ENCODE results near the gene USP44. TPM values are rescaled to one million over a fixed set of nuclear protein-coding genes. Genes with fewer than 3 reads are reported as not detected.

Gene USP44
- 0.49 TPM for total RNA-seq

- intact Hi-C loops (cut with DNase I): no loop called here
- no peaks in the 10 kb centered on the region for H3K27me3 ChIP-seq
- DNase-seq (ENCODE audit: extremely low spot score in 2 of 2): no peak
- H3K36me3 ChIP-seq: no peaks in the 10 kb centered on the region
- H3K4me3 ChIP-seq: no peak within 1 kb of the TSS
- H3K4me1 ChIP-seq: no peaks in the 10 kb centered on the region
- H3K27ac ChIP-seq: no peak within 1 kb of the TSS
- TF ChIP-seq POLR2A (IDR thresholded peaks at IDR 0.05) (no peak), CTCF (IDR thresholded peaks at IDR 0.05) (no peak), POLR2AphosphoS5 (IDR thresholded peaks at IDR 0.05; ENCODE audit: insufficient read depth in 1 of 2, low read depth in 1 of 2) (no peak)
- no peaks in the 10 kb centered on the region for H3K9me3 ChIP-seq
These were observed at the start of gene USP44 for GRCh38 chr12:95551305-95551704. Gene USP44 (minus strand): TSS chr12:95551476. CDS start chr12:95534256, 17,220 bp downstream.

- Histone ChIP-seq H3K9me3 (no peaks in the 10 kb centered on the region), H3K4me1 (no peaks in the 10 kb centered on the region), H3K27ac (no peak overlapping the region), H3K4me3 (no peak overlapping the region), H3K27me3 (no peaks in the 10 kb centered on the region), H3K36me3 (no peaks in the 10 kb centered on the region)
- intact Hi-C loops (cut with DNase I): no loop called here
- DNase-seq (ENCODE audit: extremely low spot score in 2 of 2): no peak
- no peak for TF ChIP-seq CTCF (IDR thresholded peaks at IDR 0.05)
- TF ChIP-seq POLR2AphosphoS5 (IDR thresholded peaks at IDR 0.05; ENCODE audit: insufficient read depth in 1 of 2, low read depth in 1 of 2): no peak
- no peak for TF ChIP-seq POLR2A (IDR thresholded peaks at IDR 0.05)
These were observed 49.3 kb upstream of the USP44 start for GRCh38 chr12:95600567-95600966.

- Histone ChIP-seq H3K9me3 (no peaks in the 10 kb centered on the region), H3K27ac (no peak overlapping the region), H3K4me3 (no peak overlapping the region), H3K4me1 (no peaks in the 10 kb centered on the region), H3K36me3 (no peaks in the 10 kb centered on the region), H3K27me3 (no peaks in the 10 kb centered on the region)
- no peak for DNase-seq (ENCODE audit: extremely low spot score in 2 of 2)
- no peak for TF ChIP-seq CTCF (IDR thresholded peaks at IDR 0.05)
- no peak for TF ChIP-seq POLR2AphosphoS5 (IDR thresholded peaks at IDR 0.05; ENCODE audit: insufficient read depth in 1 of 2, low read depth in 1 of 2)
- no peak for TF ChIP-seq POLR2A (IDR thresholded peaks at IDR 0.05)
- intact Hi-C loops (cut with DNase I): no loop called here
These were observed 48.6 kb upstream of the USP44 start for GRCh38 chr12:95599880-95600279.

GRCh38 chr12:95594136-95594535, 42.9 kb upstream of the USP44 start:
- DNase-seq (ENCODE audit: extremely low spot score in 2 of 2): no peak
- TF ChIP-seq POLR2A (IDR thresholded peaks at IDR 0.05) (no peak), POLR2AphosphoS5 (IDR thresholded peaks at IDR 0.05; ENCODE audit: insufficient read depth in 1 of 2, low read depth in 1 of 2) (no peak), CTCF (IDR thresholded peaks at IDR 0.05) (no peak)
- H3K9me3 ChIP-seq: no peaks in the 10 kb centered on the region
- no peaks in the 10 kb centered on the region for H3K4me1 ChIP-seq
- H3K27me3 ChIP-seq: no peaks in the 10 kb centered on the region
- H3K36me3 ChIP-seq: no peaks in the 10 kb centered on the region
- H3K27ac ChIP-seq: no peak overlapping the region
- no peak overlapping the region for H3K4me3 ChIP-seq
- intact Hi-C loops (cut with DNase I): no loop called here

GRCh38 chr12:95593266-95593871, 42.1 kb upstream of the USP44 start:
- DNase-seq (ENCODE audit: extremely low spot score in 2 of 2): no peak
- no peaks in the 10 kb centered on the region for H3K9me3 ChIP-seq

More at GRCh38 chr12:95593266-95593871, 42.1 kb upstream of the USP44 start:
- no peaks in the 10 kb centered on the region for H3K36me3 ChIP-seq
- intact Hi-C loops (cut with DNase I): no loop called here
- no peak overlapping the region for H3K4me3 ChIP-seq
- no peak overlapping the region for H3K27ac ChIP-seq
- no peaks in the 10 kb centered on the region for H3K4me1 ChIP-seq
- no peaks in the 10 kb centered on the region for H3K27me3 ChIP-seq
- TF ChIP-seq CTCF (IDR thresholded peaks at IDR 0.05): no peak
- no peak for TF ChIP-seq POLR2A (IDR thresholded peaks at IDR 0.05)
- TF ChIP-seq POLR2AphosphoS5 (IDR thresholded peaks at IDR 0.05; ENCODE audit: insufficient read depth in 1 of 2, low read depth in 1 of 2): no peak

Data from vagina (tissue), 2 donors.